NOMO-1 (cell line): ENCODE results near the gene DIS3L2.
"Not testable (repeated sequence)": the region's sequence is repeated elsewhere in the genome, so short reads cannot be mapped to it uniquely, and the experiment has no call there.

Experiments
- DNase-seq, 2 experiments: peaks; one replicate each; lab custom pipeline; 2025; ENCODE audit not compliant: unreplicated experiment in 2 of 2; lab: John Stamatoyannopoulos, UW

DIS3L2 gene

DNA sequence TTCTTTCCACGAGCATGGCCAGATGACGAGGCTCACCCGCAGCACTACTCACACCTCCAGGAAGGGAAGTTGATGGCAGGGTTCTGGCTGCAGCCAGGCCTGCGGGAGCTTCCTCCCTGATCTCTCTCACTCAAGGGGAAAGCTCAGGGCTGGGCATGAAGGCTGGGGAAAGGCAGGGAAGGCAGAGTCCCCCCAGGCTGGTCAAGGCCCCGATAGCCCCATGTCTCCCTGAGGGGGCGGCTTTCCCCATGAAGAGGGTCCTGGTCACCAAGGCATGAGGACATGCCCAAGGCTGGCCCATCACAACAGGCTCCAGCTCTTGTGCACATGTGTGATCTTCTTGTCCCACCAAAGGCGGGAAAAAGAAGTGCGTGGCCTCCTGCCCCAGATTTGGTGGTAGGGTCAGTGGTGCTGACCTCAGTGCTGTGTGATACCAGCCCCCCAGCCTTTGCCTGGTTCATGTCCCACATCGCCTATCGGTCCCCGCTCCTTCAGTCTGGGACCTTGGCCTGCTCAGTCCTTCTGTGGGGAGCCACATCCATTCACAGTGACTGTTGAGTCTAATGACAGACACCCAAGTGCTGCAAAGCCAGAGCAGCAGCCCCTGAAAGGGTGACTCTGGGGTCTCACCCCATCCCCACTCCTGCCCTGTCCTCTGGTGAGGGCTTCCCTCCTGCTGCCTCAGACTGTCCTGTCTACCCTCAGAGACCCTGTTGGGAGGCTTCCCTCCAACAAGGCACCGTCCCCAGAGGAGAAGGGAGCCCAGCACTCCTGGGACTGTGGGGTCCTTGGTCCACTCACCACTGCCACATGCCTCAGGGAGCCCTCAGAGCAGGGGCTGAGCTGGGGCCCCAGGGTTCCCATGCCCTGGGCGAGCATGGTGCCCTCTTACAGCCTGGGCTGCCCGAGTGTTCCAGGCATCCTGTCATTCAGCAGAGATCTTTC is 367.3 kb downstream of the DIS3L2 start:
- DNase-seq = no peak

- no peak for DNase-seq
Measured at GRCh38 chr2:232329716-232330067, 368.2 kb downstream of the DIS3L2 start.

DNA sequence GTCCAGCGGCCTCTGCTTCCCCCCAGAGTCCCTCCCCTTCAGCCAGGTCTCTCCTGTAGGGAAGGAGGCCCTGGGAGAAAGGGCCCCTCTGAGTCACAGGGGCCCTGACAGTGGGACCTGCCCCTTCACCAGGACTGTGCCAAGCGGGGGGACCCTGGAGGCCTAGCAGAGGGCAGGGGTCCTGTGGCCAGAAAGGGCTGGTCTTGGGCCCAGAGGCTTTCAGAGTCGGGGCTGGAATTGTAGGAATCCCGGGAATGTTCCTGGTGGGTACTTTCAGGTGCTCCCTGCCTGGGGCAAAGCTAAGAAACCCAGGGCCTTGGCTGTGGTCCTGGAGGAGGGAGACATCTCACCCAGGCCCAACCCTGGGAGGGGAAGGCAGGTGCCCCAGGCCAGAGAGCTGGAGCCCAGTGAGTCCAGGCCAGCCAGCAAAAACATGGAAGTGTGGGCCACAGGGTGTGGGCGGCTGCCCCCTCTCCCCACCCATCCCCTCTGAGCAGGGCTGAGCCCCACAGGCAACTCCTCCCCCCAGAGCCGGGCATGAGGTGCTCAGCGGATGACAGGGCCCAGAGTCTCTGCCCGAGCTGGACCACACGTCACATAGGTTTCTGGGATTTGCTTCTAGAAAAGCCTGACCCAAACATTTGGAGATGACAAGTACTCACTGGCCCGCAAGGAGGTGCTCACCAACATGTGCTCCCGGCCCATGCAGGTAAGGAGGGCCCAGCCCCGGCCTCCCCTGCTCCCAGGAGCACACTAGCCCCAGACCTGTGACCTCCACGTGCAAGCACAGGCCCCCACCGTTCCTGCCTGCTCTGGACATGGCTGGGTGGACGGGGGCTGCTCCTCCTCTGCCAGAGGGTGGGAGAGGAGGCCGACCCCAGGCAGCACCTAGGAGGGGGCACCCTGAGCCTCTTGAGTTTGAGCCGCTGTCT is 368.8 kb downstream of the DIS3L2 start:
- DNase-seq = no peak

DNA sequence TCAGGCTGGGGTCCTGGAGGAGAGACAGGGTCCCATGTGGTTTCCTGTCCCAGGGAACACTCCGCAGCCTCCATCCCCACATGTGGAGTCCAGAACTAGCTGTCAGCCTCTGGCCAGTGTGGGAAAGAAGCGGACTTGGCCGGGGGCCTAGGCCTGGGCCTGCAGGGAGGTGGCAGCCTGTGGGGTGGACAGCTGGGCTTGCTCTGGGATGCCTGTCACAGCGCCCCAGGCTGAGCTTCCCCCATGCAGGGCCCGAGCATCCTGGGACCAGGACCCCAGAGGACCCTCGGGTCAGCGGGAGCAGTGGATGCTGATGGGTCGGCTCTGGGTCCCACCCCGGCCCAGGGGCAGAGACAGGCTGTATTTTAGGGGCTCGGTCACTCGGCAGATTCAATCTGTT is 369.5 kb downstream of the DIS3L2 start:
- not testable (repeated sequence) for DNase-seq

GRCh38 chr2:232331641-232332040 is 370.1 kb downstream of the DIS3L2 start:
- DNase-seq = not testable (repeated sequence)

GRCh38 chr2:232332244-232332939 is 370.9 kb downstream of the DIS3L2 start:
- not testable (repeated sequence) for DNase-seq

DNA sequence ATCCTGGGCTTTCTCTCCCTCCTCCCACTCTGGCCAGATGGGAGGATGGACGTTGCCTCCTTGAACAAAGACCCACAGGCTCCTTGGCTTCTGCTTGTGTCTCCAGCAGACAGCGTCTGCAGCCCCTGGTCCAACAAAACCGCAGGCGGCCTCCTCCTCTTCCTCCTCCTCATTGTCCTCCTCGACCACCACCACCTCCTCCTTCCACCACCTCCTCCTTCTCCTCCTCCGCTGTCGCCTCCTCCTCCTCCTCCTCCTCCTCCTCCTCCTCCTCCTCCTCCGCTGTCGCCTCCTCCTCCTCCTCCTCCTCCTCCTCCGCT is 371.4 kb downstream of the DIS3L2 start:
- no peak for DNase-seq

- no peak for DNase-seq
Measured at GRCh38 chr2:232333361-232334135, 372.0 kb downstream of the DIS3L2 start.

GRCh38 chr2:232334136-232334884 is 372.8 kb downstream of the DIS3L2 start:
- DNase-seq = not testable (repeated sequence)

GRCh38 chr2:232334885-232335205 is 373.3 kb downstream of the DIS3L2 start:
- not testable (repeated sequence) for DNase-seq

GRCh38 chr2:232335206-232335858 is 373.8 kb downstream of the DIS3L2 start:
- not testable (repeated sequence) for DNase-seq

GRCh38 chr2:232335859-232336215 is 374.3 kb downstream of the DIS3L2 start:
- DNase-seq = no peak

DNA sequence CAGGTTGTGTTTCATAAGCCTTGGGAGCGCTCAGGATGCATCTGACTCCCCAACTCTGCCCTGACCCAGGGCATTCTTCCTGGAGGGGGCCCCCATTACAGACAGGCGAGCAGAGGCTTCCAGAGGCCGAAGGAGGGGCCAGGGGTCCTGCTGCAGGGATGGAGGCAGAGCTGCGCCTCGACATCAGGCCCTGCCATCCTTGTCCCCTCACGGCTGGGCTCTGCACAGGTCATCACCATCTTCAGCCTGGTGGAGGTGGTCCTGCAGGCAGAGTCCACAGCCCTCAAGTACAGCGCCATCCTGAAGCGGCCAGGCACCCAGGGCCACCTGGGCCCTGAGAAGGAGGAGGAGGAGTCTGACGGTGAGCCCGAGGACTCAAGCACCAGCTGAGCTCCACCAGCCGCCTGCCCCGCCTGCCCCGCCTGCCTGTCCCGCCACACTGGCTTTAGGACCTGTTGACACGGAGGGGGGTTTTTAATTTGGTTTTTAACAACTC is 374.8 kb downstream of the DIS3L2 start:
- no peak for DNase-seq

- DNase-seq = no peak
Measured at GRCh38 chr2:232336981-232337720, 375.6 kb downstream of the DIS3L2 start.

DNA sequence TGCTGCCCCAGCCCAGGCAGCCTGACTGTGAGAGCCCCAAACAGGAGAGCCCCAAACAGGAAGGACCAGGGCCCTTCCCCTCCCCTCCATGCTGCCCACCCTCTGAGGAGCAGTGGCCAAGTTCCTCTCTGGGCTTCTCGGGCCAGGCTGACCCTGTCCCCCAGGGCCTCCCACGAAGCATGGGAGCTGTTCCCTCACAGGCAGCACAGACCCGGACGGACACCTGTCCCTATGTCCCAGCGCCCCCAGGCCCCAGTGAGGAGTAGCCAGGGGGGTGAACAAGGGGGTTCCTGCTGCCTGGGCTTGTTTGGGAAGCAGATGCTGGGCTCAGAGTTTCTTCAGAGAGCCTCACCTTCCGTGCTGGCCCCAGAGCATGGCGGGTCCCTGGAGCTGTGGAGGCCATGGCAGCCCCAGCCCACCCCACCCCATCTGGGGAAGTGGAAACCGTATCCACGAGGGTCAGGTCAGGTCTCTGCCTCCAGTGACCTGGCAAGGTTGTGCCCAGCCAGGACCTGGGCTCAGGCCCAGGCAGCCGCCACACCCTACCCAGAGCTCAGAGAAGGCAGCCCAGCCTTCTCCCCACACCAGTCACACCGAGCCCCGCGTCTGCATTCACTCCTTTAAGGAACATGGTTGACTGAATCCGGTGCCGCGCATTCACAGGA is 376.7 kb downstream of the DIS3L2 start:
- not testable (repeated sequence) for DNase-seq

- DNase-seq = no peak
Measured at GRCh38 chr2:232338759-232339106, 377.2 kb downstream of the DIS3L2 start.

- no peak for DNase-seq
Measured at GRCh38 chr2:232339121-232340081, 377.9 kb downstream of the DIS3L2 start.
